Measurements from ENCODE around the gene ARHGAP32.

- TF ChIP-seq EP300 (conservative IDR thresholded peaks at IDR 0.05; ENCODE audit: poor library complexity, severe bottlenecking) (no peak), CTCF (IDR thresholded peaks at IDR 0.05; ENCODE audit: poor library complexity, severe bottlenecking) (no peak), POLR2AphosphoS5 (IDR thresholded peaks at IDR 0.05) (no peak), SMC3 (conservative IDR thresholded peaks at IDR 0.05; ENCODE audit: poor library complexity) (no peak), REST (IDR thresholded peaks at IDR 0.05; ENCODE audit: borderline replicate concordance) (no peak), MXI1 (conservative IDR thresholded peaks at IDR 0.05; ENCODE audit: poor library complexity, severe bottlenecking) (no peak), EZH2 (IDR thresholded peaks at IDR 0.05; ENCODE audit: borderline replicate concordance, insufficient read depth, low read length, poor library complexity, severe bottlenecking) (no peak)
Measured at GRCh38 chr11:128940603-128941002, 251.5 kb downstream of the ARHGAP32 start.
